Colon (tissue), 2 donors: ENCODE data around the gene TCOF1.

Experiments
- FAIRE-seq: peaks from 2 replicates; lab custom pipeline; 2012; peaks lifted over from hg19 to GRCh38; lab: Jason Lieb, UNC
- donor health status: control.
- donor health status: control.

TCOF1 gene

DNA sequence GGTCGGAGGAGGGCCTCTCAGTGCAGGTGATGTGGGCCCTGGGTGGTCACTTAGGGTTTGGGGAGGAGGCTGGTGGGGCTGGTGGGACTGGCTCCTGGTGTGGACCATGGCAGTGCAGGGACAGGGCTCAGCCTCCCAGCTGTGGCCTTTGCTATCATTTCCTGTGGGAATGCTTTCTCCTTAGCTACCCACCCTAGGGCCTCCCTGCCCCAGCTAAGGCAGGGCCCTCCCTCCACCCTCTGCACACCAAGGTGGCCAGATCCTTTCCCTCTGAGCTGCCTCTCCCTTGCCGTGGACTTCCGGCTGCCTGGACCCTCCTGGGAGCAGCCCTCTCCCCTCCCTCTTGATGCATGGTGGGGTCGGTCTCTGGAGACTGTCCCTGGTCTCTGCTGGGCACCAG, 32.1 kb upstream of the TCOF1 start:
- no peak for FAIRE-seq

DNA sequence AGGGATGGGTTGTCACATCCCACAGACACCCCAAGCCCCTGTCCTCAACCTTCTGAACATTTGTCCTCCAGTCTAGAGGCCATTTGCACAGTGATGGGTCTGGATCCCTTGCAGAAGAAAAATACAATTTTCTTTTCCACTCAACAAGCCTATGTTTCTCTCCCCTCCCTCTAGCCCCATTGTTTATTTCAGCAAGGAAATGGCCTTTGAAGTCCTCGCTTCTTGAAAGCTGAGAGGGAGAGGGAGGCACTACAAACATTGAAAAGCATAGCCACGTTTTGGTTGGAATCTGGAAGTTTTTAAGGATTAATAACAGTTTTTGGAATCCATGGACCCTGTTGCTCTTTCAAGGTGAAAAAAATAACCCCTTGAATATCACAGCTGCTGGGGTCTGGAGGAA, 30.8 kb upstream of the TCOF1 start:
- no peak for FAIRE-seq

DNA sequence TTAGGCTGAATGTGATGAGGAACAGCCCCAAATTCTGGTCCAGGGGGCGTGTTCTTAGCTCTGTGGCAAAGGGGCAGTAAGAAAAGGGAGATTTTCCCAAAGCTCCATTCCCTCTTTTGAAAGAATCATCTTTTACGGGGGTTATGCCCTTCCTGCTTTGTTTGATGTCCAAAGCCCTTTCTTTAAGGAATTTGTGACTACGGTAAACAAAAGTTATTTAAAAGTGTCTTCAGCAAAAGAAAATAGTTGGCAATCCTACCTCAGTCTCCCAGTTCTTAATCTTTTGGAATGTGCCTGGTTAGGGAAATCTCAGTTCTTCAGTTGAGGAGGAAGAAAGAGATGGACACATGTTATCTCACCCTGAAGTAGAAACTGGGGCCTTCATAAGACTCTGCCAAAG, 30.4 kb upstream of the TCOF1 start:
- FAIRE-seq: no peak

DNA sequence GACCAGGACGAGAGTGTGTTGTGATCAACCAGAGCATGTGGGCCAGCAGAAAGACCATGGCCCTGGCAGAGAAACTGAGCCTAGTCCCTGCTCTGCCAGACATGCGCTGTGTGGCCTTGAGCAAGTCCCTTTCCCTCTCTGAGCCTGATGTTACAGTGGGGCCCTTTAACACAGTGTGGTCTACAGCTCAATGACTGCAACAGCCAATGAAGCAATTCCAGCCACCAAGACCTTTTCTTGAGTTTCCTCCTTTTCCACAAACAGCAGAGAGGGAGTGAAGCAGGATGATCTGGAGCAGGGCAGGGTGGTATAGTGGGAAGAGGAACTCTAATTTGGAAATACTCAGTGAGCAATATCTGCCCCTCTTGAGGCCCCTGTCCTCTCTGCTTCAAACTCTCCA, 29.0 kb upstream of the TCOF1 start:
- FAIRE-seq: no peak

DNA sequence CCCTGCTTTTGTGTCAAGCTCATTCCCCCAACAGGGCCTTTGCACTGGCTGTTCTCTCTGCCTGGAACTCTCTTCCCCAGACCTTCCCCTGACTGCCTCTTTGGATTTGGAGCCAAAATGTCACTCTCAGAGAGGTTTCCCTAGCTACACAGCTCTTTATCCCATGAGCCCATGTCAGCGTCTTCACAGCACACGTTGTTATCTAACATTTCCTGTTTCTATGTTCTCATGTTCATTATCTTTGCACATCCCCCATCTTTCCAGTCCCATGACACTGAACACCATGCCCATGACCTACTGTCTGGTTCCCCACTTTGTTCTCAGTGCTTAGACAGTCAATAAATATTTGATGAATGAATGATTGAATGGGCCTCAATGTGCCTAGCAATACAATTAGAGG, 28.5 kb upstream of the TCOF1 start:
- FAIRE-seq: no peak

DNA sequence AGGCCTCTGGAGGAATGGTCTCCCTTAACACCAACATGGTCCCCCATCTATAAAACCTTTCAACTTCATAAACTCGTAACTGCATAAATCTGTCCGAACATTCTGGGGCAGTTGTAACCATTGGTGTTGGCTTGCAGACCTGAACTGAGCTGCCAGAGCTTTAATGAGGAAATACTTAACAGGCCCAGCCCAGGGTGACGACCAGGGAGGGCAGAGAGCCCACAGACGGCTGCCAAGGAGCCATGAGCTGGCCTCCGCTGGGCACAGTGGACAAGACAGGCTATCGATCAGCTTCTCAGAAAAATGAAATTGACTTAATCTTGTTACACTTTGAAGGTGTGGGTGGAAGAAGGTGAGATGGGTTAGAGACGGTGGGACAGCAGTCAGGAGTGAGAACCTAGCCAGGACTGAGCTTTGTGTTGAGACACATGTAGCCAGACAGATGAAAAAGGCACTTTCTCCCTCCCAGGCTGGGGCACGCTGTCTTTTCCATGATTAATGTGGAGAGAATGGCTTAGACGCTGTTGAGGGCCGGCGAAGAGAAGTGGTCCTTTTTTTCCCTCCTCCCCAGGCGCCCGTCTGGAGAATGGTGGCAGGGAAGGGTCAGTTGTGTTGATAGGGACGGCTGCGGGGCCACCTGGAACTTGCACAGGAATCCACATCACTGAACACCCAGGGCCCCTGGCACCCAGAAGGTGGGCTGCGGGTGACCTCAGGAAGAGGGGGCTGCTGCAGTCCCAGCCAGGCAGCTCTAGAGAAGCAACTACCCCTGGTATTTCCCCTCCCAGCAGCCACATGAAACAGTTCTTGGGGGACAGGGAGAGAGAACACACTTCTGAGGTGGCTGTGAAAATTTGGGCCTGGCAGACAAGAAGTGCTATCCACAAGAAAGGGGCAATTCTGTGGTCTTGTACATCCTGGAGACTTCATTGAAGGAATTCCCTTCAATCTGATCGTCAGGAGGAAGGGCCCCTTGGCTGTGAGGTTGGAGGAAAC, 27.3 kb upstream of the TCOF1 start:
- no peak for FAIRE-seq

DNA sequence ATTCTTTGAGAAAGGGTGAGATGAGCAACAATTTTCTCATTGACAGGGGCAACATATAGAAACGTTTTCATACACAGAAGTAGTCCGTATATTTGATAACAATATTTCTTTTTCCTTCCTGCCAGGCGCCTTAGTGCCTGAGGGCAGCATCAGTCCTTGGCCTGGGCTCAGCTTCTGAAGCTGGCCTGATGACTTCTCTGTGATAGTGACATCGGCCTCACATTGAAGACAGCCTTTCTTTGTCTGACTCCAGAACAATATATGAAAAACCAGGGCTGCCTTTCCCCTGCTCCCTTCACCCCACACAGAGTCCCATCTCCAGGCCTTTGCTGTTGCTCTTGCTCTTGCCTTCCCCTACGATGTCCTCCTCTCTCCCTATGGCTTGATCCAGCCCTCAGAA, 24.1 kb upstream of the TCOF1 start:
- no peak for FAIRE-seq

DNA sequence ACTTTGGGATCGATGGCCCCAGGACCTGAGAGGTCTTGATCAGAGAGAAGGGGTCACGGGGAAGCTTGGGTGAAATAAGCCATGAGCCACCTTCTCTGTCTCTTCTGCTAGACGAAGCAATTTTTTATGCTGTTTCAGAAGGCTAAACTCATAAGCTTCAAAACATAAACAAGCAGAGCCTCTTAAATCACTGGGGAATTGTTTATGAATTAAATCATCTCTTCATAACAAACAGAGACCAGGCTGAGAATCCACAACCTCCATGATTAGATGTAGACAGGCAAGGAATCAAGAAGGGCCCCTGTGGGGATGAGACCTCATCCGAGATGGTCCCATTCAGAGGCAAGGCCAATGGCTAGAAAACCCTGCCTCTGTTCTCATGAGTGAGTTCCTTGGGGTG, 21.7 kb upstream of the TCOF1 start:
- no peak for FAIRE-seq

DNA sequence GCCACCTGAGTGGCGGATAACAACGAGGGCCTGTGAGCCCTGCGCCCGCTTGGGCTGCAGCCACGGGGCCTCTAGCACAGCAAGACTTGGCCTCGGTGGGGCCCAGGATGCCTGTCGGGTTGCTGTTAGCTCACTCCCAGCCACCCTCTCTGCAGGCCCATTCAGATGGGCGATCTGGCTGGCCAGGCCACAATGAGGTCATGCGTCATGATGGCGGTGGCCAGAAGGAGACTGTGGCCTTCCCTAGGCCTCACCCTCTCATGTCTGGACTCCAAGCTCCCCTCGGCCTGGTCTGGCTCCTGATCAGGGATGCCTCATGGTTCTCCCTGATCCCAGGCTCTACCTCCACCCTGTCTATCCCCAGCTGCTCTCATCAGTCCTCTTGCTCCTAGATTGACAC, 19.0 kb upstream of the TCOF1 start:
- no peak for FAIRE-seq

DNA sequence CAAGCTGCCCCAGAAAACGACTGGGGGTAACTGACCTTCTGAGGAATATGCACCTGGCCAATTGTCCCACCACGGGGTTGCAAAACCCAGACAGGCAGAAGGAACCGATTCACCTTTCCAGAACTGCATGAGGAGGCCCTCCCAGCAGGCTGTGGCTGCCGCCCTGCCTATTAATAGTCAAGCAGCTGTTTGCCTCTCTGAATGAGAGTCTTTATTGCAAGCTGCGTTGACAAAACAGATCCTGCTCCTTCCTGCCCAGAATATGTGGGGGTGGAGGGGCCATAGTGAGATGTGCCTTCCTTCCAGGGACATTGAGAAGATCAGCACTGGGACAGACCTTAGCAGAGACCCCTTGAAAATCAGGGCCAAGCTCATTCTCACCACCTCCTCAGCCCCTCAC, 18.3 kb upstream of the TCOF1 start:
- FAIRE-seq: no peak

DNA sequence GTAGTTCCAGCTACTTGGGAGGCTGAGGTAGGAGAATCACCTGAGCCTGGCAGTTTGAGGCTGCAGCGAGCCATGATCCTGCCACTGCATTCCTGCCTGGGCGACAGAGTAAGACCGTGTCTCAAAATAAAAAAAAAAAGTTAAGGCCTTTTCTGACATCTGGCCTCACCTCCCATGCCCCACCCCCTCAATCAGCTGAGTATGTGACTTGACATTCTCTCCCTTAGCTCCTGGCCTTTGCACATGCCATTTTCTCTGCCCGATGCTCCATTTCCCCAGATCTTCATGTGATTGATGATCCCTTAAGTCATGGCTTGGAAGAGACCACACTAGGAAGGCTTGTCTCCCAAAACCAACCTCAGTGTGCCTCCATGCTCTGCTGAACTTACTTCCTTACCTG, 17.7 kb upstream of the TCOF1 start:
- no peak for FAIRE-seq

DNA sequence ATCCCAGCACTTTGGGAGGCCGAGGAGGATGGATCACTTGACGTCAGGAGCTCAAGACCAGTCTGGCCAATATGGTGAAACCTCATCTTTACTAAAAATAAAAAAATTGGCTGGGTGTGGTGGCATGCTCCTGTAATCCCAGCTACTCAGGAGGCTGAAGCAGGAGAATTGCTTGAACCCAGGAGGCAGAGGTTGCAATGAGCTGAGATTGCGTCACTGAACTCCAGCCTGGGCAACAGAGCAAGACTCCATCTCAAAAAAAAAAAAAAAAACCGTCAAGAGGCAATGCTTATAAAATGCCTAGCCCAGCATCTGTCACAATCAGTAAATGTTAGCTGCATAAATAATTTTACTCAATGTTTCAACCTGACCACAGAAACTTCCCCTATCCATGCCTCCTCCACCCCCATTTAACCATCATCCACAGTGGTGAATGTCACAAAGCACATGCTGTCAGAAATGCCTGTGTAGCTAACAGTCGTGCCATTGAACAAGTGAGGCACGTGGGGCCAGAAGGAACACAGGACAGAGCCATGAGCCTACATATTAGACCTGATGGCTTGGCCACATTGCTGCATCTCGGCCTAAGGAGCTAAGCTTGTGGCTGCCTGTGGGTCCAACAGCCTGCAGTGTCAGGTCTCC, 16.8 kb upstream of the TCOF1 start:
- FAIRE-seq: no peak

DNA sequence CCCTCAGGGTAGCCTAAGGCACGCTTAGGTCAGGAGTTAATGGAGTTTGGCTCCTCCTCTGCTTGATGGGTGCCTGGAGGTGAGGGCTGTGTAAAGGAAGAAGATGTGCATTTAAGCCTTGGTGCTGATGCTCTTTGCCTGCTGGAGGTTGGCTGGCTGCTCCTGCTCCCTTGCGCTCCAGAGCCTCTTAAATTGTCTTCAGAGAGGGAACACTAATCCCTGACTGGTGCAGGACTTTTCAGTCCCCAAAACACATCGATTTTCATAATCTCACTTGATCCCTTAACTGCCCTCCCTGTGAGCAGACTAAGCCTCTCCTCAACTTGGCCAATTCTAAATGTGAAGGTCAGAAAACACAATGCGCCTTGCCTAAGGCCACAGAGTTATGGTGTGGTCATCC, 16.2 kb upstream of the TCOF1 start:
- FAIRE-seq: no peak

DNA sequence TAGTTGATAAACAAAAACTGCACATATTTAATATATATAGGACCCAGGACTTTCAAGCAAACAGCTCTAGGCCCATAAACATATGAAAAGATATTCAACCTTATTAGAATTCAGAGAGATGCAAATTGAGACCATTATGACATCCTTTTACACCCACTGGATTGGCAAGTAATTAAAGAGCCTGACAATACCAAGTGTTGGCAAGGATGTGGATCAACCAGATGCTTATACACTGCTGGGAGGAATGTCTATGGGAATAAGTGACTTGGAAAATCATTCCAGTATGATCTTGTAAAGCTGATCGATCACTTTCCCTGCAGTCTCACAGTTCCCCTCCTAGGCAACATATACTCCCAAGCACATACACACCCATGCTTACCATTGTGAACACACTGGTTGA, 15.5 kb upstream of the TCOF1 start:
- no peak for FAIRE-seq

DNA sequence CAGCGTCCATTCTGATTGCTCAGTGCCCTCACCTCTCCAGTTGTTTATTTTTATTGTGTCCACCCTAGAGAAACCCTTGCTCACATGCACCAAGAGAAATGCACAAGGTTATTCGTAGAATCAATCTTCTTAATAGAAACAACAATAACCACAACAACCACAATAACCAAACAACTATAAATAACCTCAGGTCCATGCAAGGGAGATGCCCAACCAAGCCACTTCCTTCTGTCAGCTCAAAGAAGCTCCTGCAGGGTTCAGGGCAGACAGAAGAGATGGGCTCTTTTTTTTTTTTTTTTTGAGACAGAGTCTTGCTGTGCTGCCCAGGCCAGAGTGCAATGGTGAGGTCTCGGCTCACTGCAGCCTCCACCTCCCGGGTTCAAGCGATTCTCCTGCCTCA, 14.9 kb upstream of the TCOF1 start:
- FAIRE-seq: no peak

DNA sequence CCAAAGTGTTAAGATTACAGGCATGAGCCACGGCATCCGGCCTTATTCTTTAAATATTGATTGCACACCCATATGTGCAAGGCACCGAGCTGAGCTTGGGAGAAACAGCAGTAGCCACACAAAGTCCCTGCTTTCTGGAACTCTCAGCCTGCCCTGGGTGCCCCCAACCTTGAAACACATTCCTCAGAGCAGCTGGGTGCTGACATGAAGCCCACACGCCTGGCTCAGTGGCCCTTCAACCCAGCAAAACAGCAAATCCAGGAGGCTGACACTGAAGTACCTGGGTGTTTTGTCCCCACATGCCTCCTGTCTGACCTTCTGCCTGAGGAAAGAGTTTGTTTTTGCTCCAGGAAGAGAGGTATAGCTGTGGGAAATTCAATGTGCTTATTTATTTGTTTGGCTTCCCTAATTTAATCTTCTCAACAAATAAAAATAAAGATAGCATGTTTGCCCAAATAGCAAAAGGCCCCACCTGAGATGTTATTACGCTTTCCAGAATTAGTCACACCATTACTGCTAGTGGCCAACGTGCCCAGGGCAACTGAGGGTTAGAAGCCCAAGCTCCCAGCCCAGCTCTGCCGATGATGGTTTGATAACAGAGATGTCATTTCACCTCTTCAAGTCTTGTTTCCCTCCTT, 13.4 kb upstream of the TCOF1 start:
- no peak for FAIRE-seq

DNA sequence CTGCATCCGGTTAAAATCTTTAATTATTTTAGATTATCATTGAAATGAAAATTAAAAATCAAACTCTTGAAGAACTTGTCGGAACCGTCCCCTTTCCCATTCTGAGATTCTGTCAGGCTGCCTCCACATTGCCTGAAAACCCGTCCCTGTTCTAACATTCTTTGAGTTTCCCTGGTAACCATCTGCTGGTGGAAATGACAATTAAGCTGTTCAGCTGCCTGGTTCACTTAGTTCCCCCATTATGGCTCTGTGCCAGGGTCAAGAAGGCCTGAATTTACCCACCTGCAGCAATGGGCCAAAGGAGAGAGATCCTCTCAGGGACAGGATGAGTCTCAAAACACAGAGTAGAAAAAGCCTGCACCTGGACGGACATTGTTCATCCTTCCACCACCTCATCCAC, 11.8 kb upstream of the TCOF1 start:
- FAIRE-seq: no peak

DNA sequence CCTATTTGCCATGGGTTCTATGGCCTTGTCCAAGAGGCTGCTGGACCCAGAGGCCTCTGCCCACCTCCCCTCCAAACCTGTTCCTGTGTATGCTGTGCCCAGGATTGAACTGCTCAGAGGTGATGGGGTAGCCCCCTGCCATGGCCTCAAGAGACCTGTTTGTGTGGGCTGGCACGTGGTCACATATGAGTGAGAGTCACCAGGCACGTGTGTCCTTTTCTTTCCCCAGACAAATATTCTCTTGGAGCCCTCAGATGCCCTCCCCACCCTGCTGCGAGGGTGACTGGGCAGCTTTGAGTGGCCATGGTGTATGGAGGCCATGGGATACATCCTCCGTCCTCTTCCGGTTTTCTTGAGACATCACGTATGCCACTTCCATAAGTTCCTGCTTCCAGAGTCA, 10.9 kb upstream of the TCOF1 start:
- FAIRE-seq: no peak

DNA sequence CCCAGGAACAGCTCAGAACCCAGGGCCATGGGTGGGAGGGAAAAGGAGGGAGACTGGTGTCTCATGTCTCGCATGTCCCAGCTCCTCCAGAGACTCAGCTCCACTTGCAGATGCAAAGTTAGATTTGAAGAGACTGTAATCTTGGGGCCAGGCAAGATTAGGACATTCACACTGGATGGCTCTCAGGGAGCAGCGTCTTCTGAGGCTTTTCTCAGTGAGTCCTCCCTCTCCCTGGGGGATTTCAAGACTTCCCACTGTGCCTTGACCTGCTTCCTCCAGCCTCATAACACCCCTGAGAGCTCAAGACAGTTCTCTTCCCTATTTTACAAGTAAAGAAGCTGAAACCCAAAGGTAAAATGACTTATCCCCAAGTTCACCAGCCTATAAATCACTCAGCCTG, 10.5 kb upstream of the TCOF1 start:
- FAIRE-seq: no peak

DNA sequence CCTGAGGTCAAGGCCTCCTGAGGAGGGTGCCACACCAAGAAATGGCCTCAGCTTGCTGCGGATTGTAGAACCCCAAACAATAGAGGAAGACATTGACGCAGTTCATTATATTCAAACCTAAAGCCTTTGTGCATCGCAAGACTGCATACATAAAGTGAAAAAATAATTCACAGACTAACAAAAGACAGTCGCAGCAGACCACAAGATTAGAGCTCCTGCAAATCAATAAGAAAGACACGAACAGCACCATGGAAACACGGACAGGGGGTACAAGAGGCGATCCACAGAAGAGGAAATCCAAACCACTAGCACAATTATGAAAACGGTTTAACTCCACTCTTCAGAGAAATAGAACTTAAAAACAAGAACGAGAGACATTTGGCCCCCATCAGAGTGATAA, 10.0 kb upstream of the TCOF1 start:
- FAIRE-seq: no peak

DNA sequence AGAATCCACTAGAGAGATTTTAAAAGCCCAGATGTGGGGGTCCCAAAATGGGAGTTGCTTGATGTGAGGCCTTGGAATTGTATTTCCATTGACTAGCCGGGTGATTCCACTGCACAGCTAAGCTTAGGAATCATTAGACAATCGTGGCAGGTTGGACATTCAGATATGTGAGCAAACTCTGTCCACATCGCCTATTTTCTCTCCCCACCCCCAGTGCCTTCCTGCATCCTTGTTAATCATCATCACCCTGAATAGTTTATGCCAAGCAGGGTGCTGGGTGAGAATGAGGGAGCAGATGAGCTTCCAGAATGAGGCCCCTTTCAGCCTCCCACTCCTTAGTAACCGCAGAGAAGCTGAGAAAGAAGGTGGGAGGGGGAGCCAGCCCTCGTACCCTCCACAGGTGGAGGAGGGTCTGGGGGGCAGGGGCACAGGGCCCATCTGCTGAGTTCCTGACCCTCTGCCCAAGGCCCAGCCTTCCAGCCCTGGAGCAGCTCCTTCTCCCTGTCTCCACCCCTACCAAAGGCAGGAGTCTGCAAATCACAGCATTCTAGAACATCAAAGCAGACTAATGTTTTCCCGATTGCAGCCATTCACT, 7.7 kb upstream of the TCOF1 start:
- no peak for FAIRE-seq

DNA sequence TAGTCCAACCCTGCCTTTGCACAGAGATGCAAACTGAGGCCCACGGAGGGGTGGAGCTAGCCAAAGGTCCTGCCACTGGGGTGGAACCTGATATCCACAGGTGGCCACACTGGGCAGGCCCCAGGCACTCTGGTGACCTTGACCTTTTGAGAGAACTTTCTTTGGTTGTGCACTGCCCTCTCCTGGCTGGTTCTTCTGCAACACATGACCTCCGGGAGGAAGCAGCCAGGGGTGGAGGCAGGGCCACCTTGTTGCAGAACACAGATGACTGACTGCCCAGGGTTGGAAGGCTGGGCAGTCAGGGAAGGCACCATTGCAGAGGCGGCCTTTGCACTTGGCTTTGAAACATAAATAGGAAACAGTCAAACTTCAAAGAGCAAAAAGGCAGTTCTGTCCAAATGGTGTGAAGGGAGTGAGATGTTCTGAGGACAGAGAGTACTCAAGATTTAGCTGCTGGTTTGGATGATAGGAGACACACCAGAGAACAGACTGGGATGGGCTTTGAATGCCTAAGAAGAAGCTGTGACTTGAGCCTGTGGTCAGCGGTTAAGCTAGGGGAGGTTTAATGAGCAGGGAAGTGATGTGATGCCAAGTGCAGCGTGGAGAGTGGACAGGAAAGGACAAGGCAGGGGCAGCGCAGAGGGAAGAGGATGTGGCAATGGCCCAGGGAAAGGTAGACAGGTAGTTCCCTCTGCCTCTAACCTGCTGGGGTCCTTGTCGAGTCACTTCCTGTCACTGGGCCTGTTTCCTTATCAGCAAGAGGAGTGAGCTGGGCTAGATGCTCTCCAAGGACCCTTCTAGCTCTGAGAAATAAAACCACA, 6.8 kb upstream of the TCOF1 start:
- FAIRE-seq: no peak
